Stimulated activated CD8-positive, alpha-beta memory T cell treated with anti-CD3 and anti-CD28 coated beads, Interleukin-12 subunit alpha, Interleukin-12 subunit beta, amount 100 ng/mL, for 24 hours (primary cell): ENCODE measurements around the gene SMIM1.

Source experiments
- DNase-seq: peaks from one replicate; pipeline ENCODE4 v3.0.0-alpha.2; 2020; ENCODE audit errors: extremely low read depth

The SMIM1 gene

GRCh38 chr1:3756394-3756793 is 16.2 kb upstream of the SMIM1 start:
- no peak for DNase-seq

- no peak for DNase-seq
Observed at GRCh38 chr1:3759164-3759563, 13.4 kb upstream of the SMIM1 start.

GRCh38 chr1:3759796-3760195 is 12.8 kb upstream of the SMIM1 start:
- no peak for DNase-seq

GRCh38 chr1:3761296-3762010 is 11.1 kb upstream of the SMIM1 start:
- DNase-seq: no peak

- no peak for DNase-seq
Observed at GRCh38 chr1:3762151-3762872, 10.2 kb upstream of the SMIM1 start.

GRCh38 chr1:3762873-3763228 is 9.7 kb upstream of the SMIM1 start:
- DNase-seq: no peak

GRCh38 chr1:3763351-3764125 is 9.0 kb upstream of the SMIM1 start:
- DNase-seq: no peak

- DNase-seq: no peak
Observed at GRCh38 chr1:3767328-3767925, 5.1 kb upstream of the SMIM1 start.

- DNase-seq: no peak
Observed at GRCh38 chr1:3768811-3769390, 3.6 kb upstream of the SMIM1 start.

GRCh38 chr1:3770047-3770765 is 2.3 kb upstream of the SMIM1 start:
- no peak for DNase-seq

GRCh38 chr1:3771108-3772026 is 1.2 kb upstream of the SMIM1 start:
- no peak for DNase-seq

- peak; percentile 72 for DNase-seq
Observed at GRCh38 chr1:3772027-3772714, 378 bp upstream of the SMIM1 start.

GRCh38 chr1:3773572-3774275 is 1.2 kb downstream of the SMIM1 start:
- no peak for DNase-seq

- no peak for DNase-seq
Observed at GRCh38 chr1:3774276-3774945, 1.9 kb downstream of the SMIM1 start.

GRCh38 chr1:3774946-3775489 is 2.5 kb downstream of the SMIM1 start:
- no peak for DNase-seq

GRCh38 chr1:3775490-3776230 is 3.1 kb downstream of the SMIM1 start:
- DNase-seq: no peak

GRCh38 chr1:3776231-3776961 is 3.8 kb downstream of the SMIM1 start:
- no peak for DNase-seq
